Measurements from ENCODE around the gene PPA1. TPM values are rescaled to one million over a fixed set of nuclear protein-coding genes. Genes with fewer than 3 reads are reported as not detected.

PPA1 gene
- total and polyA plus RNA-seq, 2 donors (not counting 1 experiment from before 2014, with no cell fraction given): 28.6 to 40.6 TPM

DNA sequence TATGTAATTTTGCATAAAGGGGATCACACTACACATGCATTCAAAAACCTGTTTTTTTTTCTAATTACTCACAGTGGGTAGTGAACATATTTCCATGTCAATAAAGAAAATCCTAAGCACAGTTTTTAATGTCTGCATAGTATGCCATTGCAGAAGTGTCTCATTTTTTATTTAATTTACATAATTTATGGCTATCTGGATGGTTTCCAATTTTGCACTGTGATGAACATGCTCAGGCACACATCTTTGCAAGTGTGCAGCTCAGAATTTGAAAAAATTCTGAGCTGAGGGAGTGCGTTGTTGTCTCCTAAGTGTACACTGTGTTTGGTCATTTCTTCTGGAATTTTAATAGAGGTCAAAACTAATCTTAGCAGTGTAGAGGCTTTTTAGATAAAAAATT, 48.4 kb upstream of the PPA1 start:
- Histone ChIP-seq H3K9ac (ENCODE audit: low read length) (no peak overlapping the region), H3K36me3 (replicated peaks in 1 of 2; ENCODE audit: control extremely low read depth in 1 of 2, control insufficient read depth in 1 of 2, extremely low read depth in 1 of 2, insufficient read depth in 2 of 2, low read length in 1 of 2) (no peaks in the 10 kb centered on the region), H3K79me2 (ENCODE audit: control insufficient read depth, insufficient read depth, low read length) (no peaks in the 10 kb centered on the region), H3K27me3 (replicated peaks in 1 of 4; ENCODE audit: control extremely low read depth in 1 of 4, control insufficient read depth in 3 of 4, insufficient read depth in 4 of 4, low read length in 3 of 4) (peaks cover 0 to 31% (median 29%) of the 10 kb centered on the region in 4 experiments), H3K9me3 (ENCODE audit: control extremely low read depth in 1 of 3, control insufficient read depth in 2 of 3, insufficient read depth in 1 of 3, low read length in 2 of 3) (peaks cover 0 to 3% (median 3%) of the 10 kb centered on the region in 3 donors), H3K4me1 (ENCODE audit: control insufficient read depth in 2 of 2, insufficient read depth in 2 of 2, low read length in 2 of 2) (peaks cover 4 to 9% of the 10 kb centered on the region in 2 donors), H3K27ac (ENCODE audit: low read length in 2 of 2) (no peak overlapping the region), H3K4me2 (replicated peaks; ENCODE audit: low read depth, low read length, poor library complexity, severe bottlenecking) (no peak overlapping the region), H4K20me1 (ENCODE audit: control insufficient read depth, insufficient read depth, low read length, poor library complexity, severe bottlenecking) (no peaks in the 10 kb centered on the region), H3K4me3 (ENCODE audit: control extremely low read depth in 1 of 5, extremely low read depth in 1 of 5, insufficient read depth in 1 of 5, low read depth in 2 of 5, low read length in 4 of 5) (no peak overlapping the region), H2AFZ (ENCODE audit: insufficient read depth, low read depth, low read length, poor library complexity, severe bottlenecking) (no peak overlapping the region)
- Mint-ChIP-seq H3K9me3 (ENCODE audit: insufficient read depth) (no peaks in the 10 kb centered on the region), H3K27ac (no peak overlapping the region), H3K4me1 (peaks cover 2% of the 10 kb centered on the region), H3K4me3 (no peak overlapping the region), H3K27me3 (peaks cover 43% of the 10 kb centered on the region)
- ATAC-seq (ENCODE audit: low read depth) (no peak), DNase-seq (no peak)
- 80% methylated on average over 1 of the region's 1 CpG for WGBS (ENCODE audit: insufficient coverage)
- TF ChIP-seq, protein P1, sequence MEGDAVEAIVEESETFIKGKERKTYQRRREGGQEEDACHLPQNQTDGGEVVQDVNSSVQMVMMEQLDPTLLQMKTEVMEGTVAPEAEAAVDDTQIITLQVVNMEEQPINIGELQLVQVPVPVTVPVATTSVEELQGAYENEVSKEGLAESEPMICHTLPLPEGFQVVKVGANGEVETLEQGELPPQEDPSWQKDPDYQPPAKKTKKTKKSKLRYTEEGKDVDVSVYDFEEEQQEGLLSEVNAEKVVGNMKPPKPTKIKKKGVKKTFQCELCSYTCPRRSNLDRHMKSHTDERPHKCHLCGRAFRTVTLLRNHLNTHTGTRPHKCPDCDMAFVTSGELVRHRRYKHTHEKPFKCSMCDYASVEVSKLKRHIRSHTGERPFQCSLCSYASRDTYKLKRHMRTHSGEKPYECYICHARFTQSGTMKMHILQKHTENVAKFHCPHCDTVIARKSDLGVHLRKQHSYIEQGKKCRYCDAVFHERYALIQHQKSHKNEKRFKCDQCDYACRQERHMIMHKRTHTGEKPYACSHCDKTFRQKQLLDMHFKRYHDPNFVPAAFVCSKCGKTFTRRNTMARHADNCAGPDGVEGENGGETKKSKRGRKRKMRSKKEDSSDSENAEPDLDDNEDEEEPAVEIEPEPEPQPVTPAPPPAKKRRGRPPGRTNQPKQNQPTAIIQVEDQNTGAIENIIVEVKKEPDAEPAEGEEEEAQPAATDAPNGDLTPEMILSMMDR (IDR thresholded peaks at IDR 0.05): no peak
- TF ChIP-seq EZH2 (IDR thresholded peaks at IDR 0.05; ENCODE audit: borderline replicate concordance, insufficient read depth, low read depth, low read length, poor library complexity, severe bottlenecking): no peak
- ChIA-PET POLR2A (no interaction called here), CTCF (interaction anchor here (1.5 kb wide), 1 partner anchor 9 kb away, joined by 6 read pairs; no protein-coding TSS in a partner anchor)
- intact Hi-C loops (cut with micrococcal nuclease): no loop called here

DNA sequence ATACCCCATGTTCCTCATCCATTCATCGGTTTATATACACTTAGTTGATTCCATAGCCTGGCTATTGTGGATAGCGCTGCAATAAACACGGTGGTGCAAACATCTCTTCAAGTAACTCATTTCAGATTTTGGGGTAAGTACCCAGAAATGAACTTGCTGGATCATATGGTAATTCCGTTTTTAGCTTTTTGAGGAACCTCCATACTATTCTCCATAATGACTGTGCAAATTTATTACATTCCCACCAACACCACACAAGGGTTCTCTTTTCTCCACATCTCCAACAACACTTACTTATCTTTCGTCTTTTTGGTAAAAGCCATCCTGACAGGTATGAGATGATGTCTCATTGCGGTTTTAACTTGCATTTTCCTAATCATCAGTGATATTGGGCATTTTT, 46.9 kb upstream of the PPA1 start:
- intact Hi-C loops (cut with micrococcal nuclease): no loop called here
- DNase-seq (no peak), ATAC-seq (ENCODE audit: low read depth) (no peak)
- no peaks in the 10 kb centered on the region for H4K20me1 ChIP-seq (ENCODE audit: control insufficient read depth, insufficient read depth, low read length, poor library complexity, severe bottlenecking)
- ChIA-PET CTCF (interaction anchor here (1.2 kb wide), 1 partner anchor 84 kb away, joined by 3 read pairs; no protein-coding TSS in a partner anchor), POLR2A (no interaction called here)
- no peak overlapping the region for H3K9ac ChIP-seq (ENCODE audit: low read length)
- no peaks in the 10 kb centered on the region for H3K79me2 ChIP-seq (ENCODE audit: control insufficient read depth, insufficient read depth, low read length)
- TF ChIP-seq, protein P1 (IDR thresholded peaks at IDR 0.05): no peak
- TF ChIP-seq EZH2 (IDR thresholded peaks at IDR 0.05; ENCODE audit: borderline replicate concordance, insufficient read depth, low read depth, low read length, poor library complexity, severe bottlenecking): no peak
- H3K27ac Mint-ChIP-seq: no peak overlapping the region
- no peak overlapping the region for H3K4me3 Mint-ChIP-seq
- H2AFZ ChIP-seq (ENCODE audit: insufficient read depth, low read depth, low read length, poor library complexity, severe bottlenecking): no peak overlapping the region
- H3K4me3 ChIP-seq (ENCODE audit: control extremely low read depth in 1 of 5, extremely low read depth in 1 of 5, insufficient read depth in 1 of 5, low read depth in 2 of 5, low read length in 4 of 5): no peak overlapping the region
- peaks cover 2% of the 10 kb centered on the region for H3K9me3 Mint-ChIP-seq (ENCODE audit: insufficient read depth)
- no peak overlapping the region for H3K27ac ChIP-seq (ENCODE audit: low read length in 2 of 2)
- no peak overlapping the region for H3K4me2 ChIP-seq (replicated peaks; ENCODE audit: low read depth, low read length, poor library complexity, severe bottlenecking)
- peaks cover 4 to 9% of the 10 kb centered on the region in 2 donors for H3K4me1 ChIP-seq (ENCODE audit: control insufficient read depth in 2 of 2, insufficient read depth in 2 of 2, low read length in 2 of 2)
- H3K27me3 ChIP-seq (replicated peaks in 1 of 4; ENCODE audit: control extremely low read depth in 1 of 4, control insufficient read depth in 3 of 4, insufficient read depth in 4 of 4, low read length in 3 of 4): peaks cover 0 to 27% (median 19%) of the 10 kb centered on the region in 4 experiments
- peaks cover 2% of the 10 kb centered on the region for H3K4me1 Mint-ChIP-seq
- H3K36me3 ChIP-seq (replicated peaks in 1 of 2; ENCODE audit: control extremely low read depth in 1 of 2, control insufficient read depth in 1 of 2, extremely low read depth in 1 of 2, insufficient read depth in 2 of 2, low read length in 1 of 2): no peaks in the 10 kb centered on the region
- H3K9me3 ChIP-seq (ENCODE audit: control extremely low read depth in 1 of 3, control insufficient read depth in 2 of 3, insufficient read depth in 1 of 3, low read length in 2 of 3): peaks cover 0 to 6% (median 3%) of the 10 kb centered on the region in 3 donors
- WGBS (ENCODE audit: insufficient coverage): 90% methylated on average over 2 of the region's 6 CpGs
- peaks cover 30% of the 10 kb centered on the region for H3K27me3 Mint-ChIP-seq

Data from B cell (primary cell).